ENCODE measurements around the gene ATG7. TPM values are rescaled to one million over a fixed set of nuclear protein-coding genes. Genes with fewer than 3 reads are reported as not detected.

ATG7 gene
- polyA plus RNA-seq, 1 donor (not counting 4 experiments of a cell fraction or from before 2014, with no cell fraction given), result 27.9 TPM

- H3K27ac ChIP-seq (ENCODE audit: control insufficient read depth, insufficient read depth, low read length), result no peak overlapping the region
- DNase-seq (ENCODE audit: low read depth, low spot score) (no peak), FAIRE-seq (no peak)
- dilution Hi-C loops (cut with MboI; ENCODE audit: extremely low pct_ligation_motif_present, low sequenced_read_pairs), result no loop called here
- no peak overlapping the region for H3K9ac ChIP-seq (ENCODE audit: control insufficient read depth, extremely low read depth, insufficient read depth, low read length)
- no peaks in the 10 kb centered on the region for H3K27me3 ChIP-seq (ENCODE audit: control insufficient read depth, extremely low read depth, insufficient read depth, low read length)
- no peak overlapping the region for H2AFZ ChIP-seq (ENCODE audit: control insufficient read depth, low read length)
- no peak overlapping the region for H3K4me2 ChIP-seq (ENCODE audit: control insufficient read depth, extremely low read depth, insufficient read depth, low read depth, low read length)
- H3K36me3 ChIP-seq (ENCODE audit: control insufficient read depth in 2 of 2, extremely low read depth in 1 of 2, insufficient read depth in 2 of 2, low read length in 2 of 2), result no peaks in the 10 kb centered on the region
- H3K4me3 ChIP-seq (ENCODE audit: control insufficient read depth in 2 of 3, extremely low read depth in 1 of 3, insufficient read depth in 2 of 3, low read depth in 1 of 3, low read length in 3 of 3), result no peak overlapping the region
- no peaks in the 10 kb centered on the region for H3K79me2 ChIP-seq (ENCODE audit: control insufficient read depth, insufficient read depth, low read length)
- no peaks in the 10 kb centered on the region for H3K9me1 ChIP-seq (ENCODE audit: control insufficient read depth, extremely low read depth, insufficient read depth, low read length)
- TF ChIP-seq EZH2 (IDR thresholded peaks at IDR 0.05; ENCODE audit: low read length), result no peak
- TF ChIP-seq CTCF (optimal IDR thresholded peaks at IDR 0.05 in 1 of 3, IDR thresholded peaks at IDR 0.05 in 1 of 3, conservative IDR thresholded peaks at IDR 0.05 in 1 of 3; ENCODE audit: extremely low read depth in 1 of 3, insufficient read depth in 2 of 3, low read length in 3 of 3), result no peak
- no peaks in the 10 kb centered on the region for H4K20me1 ChIP-seq (ENCODE audit: control insufficient read depth, extremely low read depth, insufficient read depth, low read length)
- H3K4me1 ChIP-seq (ENCODE audit: control insufficient read depth, extremely low read depth, insufficient read depth, low read length), result peaks cover 10% of the 10 kb centered on the region
- no peaks in the 10 kb centered on the region for H3K9me3 ChIP-seq (ENCODE audit: control insufficient read depth, low read depth, low read length)
Observed at GRCh38 chr3:11535243-11535960, 263.2 kb downstream of the ATG7 start.

GRCh38 chr3:11536132-11536935, 264.1 kb downstream of the ATG7 start:
- Histone ChIP-seq H3K27me3 (ENCODE audit: control insufficient read depth, extremely low read depth, insufficient read depth, low read length) (no peaks in the 10 kb centered on the region), H4K20me1 (ENCODE audit: control insufficient read depth, extremely low read depth, insufficient read depth, low read length) (no peaks in the 10 kb centered on the region), H3K4me2 (ENCODE audit: control insufficient read depth, extremely low read depth, insufficient read depth, low read depth, low read length) (no peak overlapping the region), H3K9me3 (ENCODE audit: control insufficient read depth, low read depth, low read length) (no peaks in the 10 kb centered on the region), H3K79me2 (ENCODE audit: control insufficient read depth, insufficient read depth, low read length) (no peaks in the 10 kb centered on the region), H3K4me3 (ENCODE audit: control insufficient read depth in 2 of 3, extremely low read depth in 1 of 3, insufficient read depth in 2 of 3, low read depth in 1 of 3, low read length in 3 of 3) (no peak overlapping the region), H3K9ac (ENCODE audit: control insufficient read depth, extremely low read depth, insufficient read depth, low read length) (no peak overlapping the region), H3K9me1 (ENCODE audit: control insufficient read depth, extremely low read depth, insufficient read depth, low read length) (no peaks in the 10 kb centered on the region), H3K36me3 (ENCODE audit: control insufficient read depth in 2 of 2, extremely low read depth in 1 of 2, insufficient read depth in 2 of 2, low read length in 2 of 2) (no peaks in the 10 kb centered on the region), H3K27ac (ENCODE audit: control insufficient read depth, insufficient read depth, low read length) (no peak overlapping the region), H2AFZ (ENCODE audit: control insufficient read depth, low read length) (no peak overlapping the region), H3K4me1 (ENCODE audit: control insufficient read depth, extremely low read depth, insufficient read depth, low read length) (peaks cover 9% of the 10 kb centered on the region)
- DNase-seq (ENCODE audit: low read depth, low spot score) (no peak), FAIRE-seq (no peak)
- TF ChIP-seq EZH2 (IDR thresholded peaks at IDR 0.05; ENCODE audit: low read length), result no peak
- TF ChIP-seq CTCF (optimal IDR thresholded peaks at IDR 0.05 in 1 of 3, IDR thresholded peaks at IDR 0.05 in 1 of 3, conservative IDR thresholded peaks at IDR 0.05 in 1 of 3; ENCODE audit: extremely low read depth in 1 of 3, insufficient read depth in 2 of 3, low read length in 3 of 3), result no peak
- dilution Hi-C loops (cut with MboI; ENCODE audit: extremely low pct_ligation_motif_present, low sequenced_read_pairs), result no loop called here

All from keratinocyte (primary cell).